HuH-7 (cell line): Measurements from ENCODE around the gene INTU.

ENCODE experiments used
- DNase-seq: peaks from one replicate; pipeline ENCODE4 v3.0.0; 2011; ENCODE audit warnings: low spot score

The INTU gene

GRCh38 chr4:127748957-127749356 lies 116.2 kb downstream of the INTU start:
- DNase-seq, result no peak

- no peak for DNase-seq
These were observed 124.1 kb downstream of the INTU start for GRCh38 chr4:127756906-127757305.

GRCh38 chr4:127759228-127759820 lies 126.6 kb downstream of the INTU start:
- DNase-seq, result no peak

- no peak for DNase-seq
These were observed 127.1 kb downstream of the INTU start for GRCh38 chr4:127759893-127760292.

GRCh38 chr4:127771535-127772275 lies 138.9 kb downstream of the INTU start:
- no peak for DNase-seq

- no peak for DNase-seq
These were observed 140.3 kb downstream of the INTU start for GRCh38 chr4:127772769-127773671.

- no peak for DNase-seq
These were observed 143.1 kb downstream of the INTU start for GRCh38 chr4:127775843-127776242.
